ENCODE measurements around the gene SPSB1.
"Not testable (repeated sequence)": the region's sequence is repeated elsewhere in the genome, so short reads cannot be mapped to it uniquely, and the experiment has no call there.

Gene SPSB1

GRCh38 chr1:9384128-9384527 is 91.4 kb downstream of the SPSB1 start:
- H3F3A ChIP-seq (ENCODE audit: insufficient read depth, low read length): no peaks in the 10 kb centered on the region
- TF ChIP-seq EZH2 (optimal IDR thresholded peaks at IDR 0.05; ENCODE audit: low read depth, low read length) (no peak), EZH2phosphoT487 (IDR thresholded peaks at IDR 0.05; ENCODE audit: low read length) (no peak), CTCF (IDR thresholded peaks at IDR 0.05; ENCODE audit: low read length) (no peak)

GRCh38 chr1:9384751-9385245 is 92.1 kb downstream of the SPSB1 start:
- Histone ChIP-seq H3K4me2 (ENCODE audit: low read depth, low read length) (no peak overlapping the region), H3K27ac (ENCODE audit: low read length) (no peak overlapping the region), H2AFZ (ENCODE audit: low read length) (no peak overlapping the region), H3K9me3 (replicated peaks; ENCODE audit: insufficient read depth, low read length) (no peaks in the 10 kb centered on the region), H3K36me3 (replicated peaks; ENCODE audit: insufficient read depth, low read length) (no peaks in the 10 kb centered on the region), H3K4me3 (ENCODE audit: low read length) (no peak overlapping the region), H3K27me3 (replicated peaks; ENCODE audit: insufficient read depth, low read length) (peaks cover 22% of the 10 kb centered on the region), H3K9ac (ENCODE audit: low read length) (no peak overlapping the region), H3F3A (ENCODE audit: insufficient read depth, low read length) (no peaks in the 10 kb centered on the region), H3K79me2 (ENCODE audit: low read length) (no peaks in the 10 kb centered on the region), H4K20me1 (ENCODE audit: insufficient read depth, low read length) (no peaks in the 10 kb centered on the region), H3K9me2 (replicated peaks; ENCODE audit: insufficient read depth, low read length) (no peaks in the 10 kb centered on the region), H3K4me1 (ENCODE audit: low read length) (no peaks in the 10 kb centered on the region)
- TF ChIP-seq EZH2 (optimal IDR thresholded peaks at IDR 0.05; ENCODE audit: low read depth, low read length) (no peak), CTCF (IDR thresholded peaks at IDR 0.05; ENCODE audit: low read length) (no peak), EZH2phosphoT487 (IDR thresholded peaks at IDR 0.05; ENCODE audit: low read length) (no peak)
- no peak for DNase-seq

More at GRCh38 chr1:9384128-9384527, 91.4 kb downstream of the SPSB1 start:
- Histone ChIP-seq H3K4me2 (ENCODE audit: low read depth, low read length) (no peak overlapping the region), H3K36me3 (replicated peaks; ENCODE audit: insufficient read depth, low read length) (no peaks in the 10 kb centered on the region), H2AFZ (ENCODE audit: low read length) (no peak overlapping the region), H3K9me2 (replicated peaks; ENCODE audit: insufficient read depth, low read length) (no peaks in the 10 kb centered on the region), H3K4me3 (ENCODE audit: low read length) (no peak overlapping the region), H3K9me3 (replicated peaks; ENCODE audit: insufficient read depth, low read length) (no peaks in the 10 kb centered on the region), H3K27ac (ENCODE audit: low read length) (no peak overlapping the region), H3K27me3 (replicated peaks; ENCODE audit: insufficient read depth, low read length) (peaks cover 23% of the 10 kb centered on the region), H3K4me1 (ENCODE audit: low read length) (no peaks in the 10 kb centered on the region), H3K9ac (ENCODE audit: low read length) (no peak overlapping the region), H4K20me1 (ENCODE audit: insufficient read depth, low read length) (no peaks in the 10 kb centered on the region), H3K79me2 (ENCODE audit: low read length) (no peaks in the 10 kb centered on the region)
- no peak for DNase-seq

- H4K20me1 ChIP-seq (ENCODE audit: insufficient read depth, low read length); H3K9ac ChIP-seq (ENCODE audit: low read length); H3K79me2 ChIP-seq (ENCODE audit: low read length); H3K4me2 ChIP-seq (ENCODE audit: low read depth, low read length); H3K9me3 ChIP-seq (replicated peaks; ENCODE audit: insufficient read depth, low read length); H3K9me2 ChIP-seq (replicated peaks; ENCODE audit: insufficient read depth, low read length); H3K36me3 ChIP-seq (replicated peaks; ENCODE audit: insufficient read depth, low read length); H3F3A ChIP-seq (ENCODE audit: insufficient read depth, low read length); H3K4me1 ChIP-seq (ENCODE audit: low read length); H2AFZ ChIP-seq (ENCODE audit: low read length); DNase-seq; H3K4me3 ChIP-seq (ENCODE audit: low read length); H3K27ac ChIP-seq (ENCODE audit: low read length): not testable (repeated sequence)
- peaks cover 24% of the 10 kb centered on the region for H3K27me3 ChIP-seq (replicated peaks; ENCODE audit: insufficient read depth, low read length)
Observed at GRCh38 chr1:9385392-9385791, 92.7 kb downstream of the SPSB1 start.

GRCh38 chr1:9385801-9386573 is 93.3 kb downstream of the SPSB1 start:
- H3K9me3 ChIP-seq (replicated peaks; ENCODE audit: insufficient read depth, low read length): no peaks in the 10 kb centered on the region
- H3F3A ChIP-seq (ENCODE audit: insufficient read depth, low read length): no peaks in the 10 kb centered on the region
- H3K9ac ChIP-seq (ENCODE audit: low read length): no peak overlapping the region
- no peaks in the 10 kb centered on the region for H4K20me1 ChIP-seq (ENCODE audit: insufficient read depth, low read length)
- H3K4me1 ChIP-seq (ENCODE audit: low read length): no peaks in the 10 kb centered on the region
- no peak overlapping the region for H3K4me3 ChIP-seq (ENCODE audit: low read length)
- H2AFZ ChIP-seq (ENCODE audit: low read length): no peak overlapping the region
- TF ChIP-seq EZH2 (optimal IDR thresholded peaks at IDR 0.05; ENCODE audit: low read depth, low read length): no peak
- TF ChIP-seq CTCF (IDR thresholded peaks at IDR 0.05; ENCODE audit: low read length): no peak
- no peak for TF ChIP-seq EZH2phosphoT487 (IDR thresholded peaks at IDR 0.05; ENCODE audit: low read length)
- no peak overlapping the region for H3K4me2 ChIP-seq (ENCODE audit: low read depth, low read length)
- H3K79me2 ChIP-seq (ENCODE audit: low read length): no peaks in the 10 kb centered on the region
- no peaks in the 10 kb centered on the region for H3K36me3 ChIP-seq (replicated peaks; ENCODE audit: insufficient read depth, low read length)
- H3K27me3 ChIP-seq (replicated peaks; ENCODE audit: insufficient read depth, low read length): peaks cover 24% of the 10 kb centered on the region
- no peak overlapping the region for H3K27ac ChIP-seq (ENCODE audit: low read length)
- DNase-seq: no peak
- no peaks in the 10 kb centered on the region for H3K9me2 ChIP-seq (replicated peaks; ENCODE audit: insufficient read depth, low read length)
